Upper lobe of left lung (tissue), 6 donors: ENCODE data around the gene PRICKLE1. TPM values are rescaled to one million over a fixed set of nuclear protein-coding genes. Genes with fewer than 3 reads are reported as not detected.

Experiments used
- ATAC-seq, 2 donors: fragments of 200-7000 bp; cut with Tn5 transposase; one replicate each; pipeline ENCODE4 v1.9.1; 2022; ENCODE audit warnings: mild to moderate bottlenecking in 2 of 2, moderate library complexity in 2 of 2; ENCODE audit not compliant: low FRiP score in 2 of 2
- DNase-seq, 2 donors: peaks; one replicate each; pipeline ENCODE4 v3.0.0-alpha.2; 2019 to 2020
- H3K27ac ChIP-seq, 4 donors: fragments of 200-600 bp; sonication (generic); one replicate each; pipeline ENCODE4 v1.5.1; 2016 to 2019
- H3K27me3 ChIP-seq, 4 donors: fragments of 200-600 bp; sonication (generic); one replicate each; pipeline ENCODE4 v1.5.1; 2017 to 2019
- H3K36me3 ChIP-seq, 4 donors: fragments of 200-600 bp; sonication (generic); one replicate each; pipeline ENCODE4 v1.5.1; 2016 to 2019
- H3K4me1 ChIP-seq, 4 donors: fragments of 200-600 bp; sonication (generic); one replicate each; pipeline ENCODE4 v1.5.1; 2018 to 2019
- H3K4me3 ChIP-seq, 4 donors: fragments of 200-600 bp; sonication (generic); one replicate each; pipeline ENCODE4 v1.5.1; 2017 to 2019; ENCODE audit warnings: mild to moderate bottlenecking in 2 of 4, moderate library complexity in 1 of 4
- H3K9me3 ChIP-seq, 4 donors: fragments of 200-600 bp; sonication (generic); one replicate each; pipeline ENCODE4 v1.5.1; 2018 to 2019
- EP300 ChIP-seq, 4 donors: sonication (generic); formaldehyde crosslinking; IDR thresholded peaks; one replicate each; pipeline ENCODE4 v1.5.1; 2017; ENCODE audit warnings: antibody characterized with exemption in 4 of 4, control low read depth in 2 of 4
- POLR2A ChIP-seq, 4 donors: fragments of 450-650 bp; IDR thresholded peaks; one replicate each; pipeline ENCODE4 v1.5.1; 2016 to 2017; ENCODE audit warnings: antibody characterized with exemption in 4 of 4, mild to moderate bottlenecking in 2 of 4
- POLR2AphosphoS5 ChIP-seq, 2 donors: sonication (generic); formaldehyde crosslinking; IDR thresholded peaks; one replicate each; pipeline ENCODE4 v1.5.1; 2017; ENCODE audit warnings: antibody characterized with exemption in 2 of 2
- WGBS, 2 donors: methylation state at CpG; one replicate each; pipeline ENCODE4 v1.1.5; 2017 to 2018; 5-methylcytosine and 5-hydroxymethylcytosine counted together
- total RNA-seq, 6 donors: library from RNA; depleted of rRNA in 4 of 6; stranded (reverse); fragments of >200 nt in 4 of 6; gene quantifications; one replicate each; pipeline versions ENCODE4 v1.1.0 to v1.2.1, GENCODE V29; 2016 to 2021
- TF ChIP-seq, protein P1 (sequence below), 6 experiments: fragments of 450-650 bp in 4 of 6; fragments of 200-600 bp in 2 of 6; sonication (generic) in 2 of 6; IDR thresholded peaks; one replicate each; pipeline ENCODE4 v1.5.1; 2016 to 2019; ENCODE audit warnings: antibody characterized with exemption in 6 of 6
- donor health status: DM: no; HTN: no; CAD: no; lungs with moderate emphysema.
- donor health status: DM: no; HTN: yes; CAD: no; lungs with severe emphysema.

Gene PRICKLE1
- total RNA-seq, 6 donors from 2014 or later, result 7.3 to 18.2 (median 10.2) TPM

DNA sequence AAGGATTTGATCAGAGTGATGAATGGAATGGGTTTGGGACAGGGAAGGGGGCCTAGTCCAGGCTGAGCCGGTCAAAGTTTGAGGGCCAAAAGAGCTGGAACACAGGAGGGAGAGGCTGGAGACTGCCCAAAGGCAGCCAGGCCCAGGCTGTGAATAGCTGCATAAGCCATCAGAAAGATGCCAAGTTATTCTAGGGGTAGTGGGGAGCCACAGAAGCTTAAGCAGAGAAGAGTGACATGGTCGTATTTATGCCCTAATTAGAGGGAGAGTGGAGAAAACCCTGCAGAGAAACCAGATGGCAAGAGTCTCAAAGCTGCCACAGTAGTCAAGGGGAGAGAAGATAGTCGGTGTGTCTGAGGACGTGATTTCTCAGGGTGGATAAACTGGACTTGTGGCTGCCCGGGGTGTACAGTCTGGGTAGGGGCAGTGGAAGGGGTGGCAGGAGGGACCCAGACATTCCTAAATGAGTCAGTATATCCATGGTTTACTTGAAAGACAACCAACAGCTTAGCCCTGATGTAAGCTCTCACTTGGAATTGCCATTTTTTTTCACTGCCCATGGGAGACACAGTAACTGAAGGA, 99.2 kb downstream of the PRICKLE1 start:
- no peak for TF ChIP-seq POLR2A (IDR thresholded peaks at IDR 0.05)
- TF ChIP-seq EP300 (IDR thresholded peaks at IDR 0.05), result no peak
- TF ChIP-seq, protein P1, sequence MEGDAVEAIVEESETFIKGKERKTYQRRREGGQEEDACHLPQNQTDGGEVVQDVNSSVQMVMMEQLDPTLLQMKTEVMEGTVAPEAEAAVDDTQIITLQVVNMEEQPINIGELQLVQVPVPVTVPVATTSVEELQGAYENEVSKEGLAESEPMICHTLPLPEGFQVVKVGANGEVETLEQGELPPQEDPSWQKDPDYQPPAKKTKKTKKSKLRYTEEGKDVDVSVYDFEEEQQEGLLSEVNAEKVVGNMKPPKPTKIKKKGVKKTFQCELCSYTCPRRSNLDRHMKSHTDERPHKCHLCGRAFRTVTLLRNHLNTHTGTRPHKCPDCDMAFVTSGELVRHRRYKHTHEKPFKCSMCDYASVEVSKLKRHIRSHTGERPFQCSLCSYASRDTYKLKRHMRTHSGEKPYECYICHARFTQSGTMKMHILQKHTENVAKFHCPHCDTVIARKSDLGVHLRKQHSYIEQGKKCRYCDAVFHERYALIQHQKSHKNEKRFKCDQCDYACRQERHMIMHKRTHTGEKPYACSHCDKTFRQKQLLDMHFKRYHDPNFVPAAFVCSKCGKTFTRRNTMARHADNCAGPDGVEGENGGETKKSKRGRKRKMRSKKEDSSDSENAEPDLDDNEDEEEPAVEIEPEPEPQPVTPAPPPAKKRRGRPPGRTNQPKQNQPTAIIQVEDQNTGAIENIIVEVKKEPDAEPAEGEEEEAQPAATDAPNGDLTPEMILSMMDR (IDR thresholded peaks at IDR 0.05), result no peak
- no peak for TF ChIP-seq POLR2AphosphoS5 (IDR thresholded peaks at IDR 0.05)
- Histone ChIP-seq H3K27ac (no peak overlapping the region), H3K27me3 (no peaks in the 10 kb centered on the region), H3K4me1 (peaks cover 0 to 8% (median under 1%) of the 10 kb centered on the region in 4 donors), H3K9me3 (no peaks in the 10 kb centered on the region), H3K4me3 (no peak overlapping the region), H3K36me3 (no peaks in the 10 kb centered on the region)
- DNase-seq (no peak), ATAC-seq (no peak)
- 93 to 94% methylated on average over 5 of the region's 5 CpGs for WGBS, 2 donors

DNA sequence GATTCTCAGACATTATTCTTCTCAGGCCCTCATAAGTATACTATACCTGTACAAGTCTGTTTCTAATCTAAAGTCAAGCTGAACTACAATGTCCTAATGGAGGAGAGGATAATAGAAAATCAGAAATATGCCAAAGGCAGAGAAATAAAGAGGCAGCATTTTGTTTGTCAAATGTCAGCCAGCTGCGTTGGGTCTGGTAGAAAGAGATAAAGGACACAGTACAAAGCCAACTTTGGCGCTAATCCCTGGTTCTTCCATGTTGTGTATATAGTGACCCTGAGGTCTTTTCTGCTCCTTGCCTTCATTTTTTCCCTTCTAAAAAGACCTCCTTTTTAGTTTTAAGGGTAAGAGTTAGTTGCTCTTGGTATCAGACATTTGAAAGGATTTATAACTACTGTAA, 103.1 kb downstream of the PRICKLE1 start:
- Histone ChIP-seq H3K27ac (no peak overlapping the region), H3K4me1 (peaks cover 10 to 32% (median 20%) of the 10 kb centered on the region in 4 donors), H3K36me3 (no peaks in the 10 kb centered on the region), H3K27me3 (peaks cover 0 to 13% (median 3%) of the 10 kb centered on the region in 4 donors), H3K4me3 (no peak overlapping the region), H3K9me3 (no peaks in the 10 kb centered on the region)
- no peak for ATAC-seq
- TF ChIP-seq EP300 (IDR thresholded peaks at IDR 0.05) (no peak), POLR2A (IDR thresholded peaks at IDR 0.05) (no peak), POLR2AphosphoS5 (IDR thresholded peaks at IDR 0.05) (no peak)
- TF ChIP-seq, protein P1 (IDR thresholded peaks at IDR 0.05), result no peak
- DNase-seq, result no peak
- WGBS, 2 donors, result 66 to 73% methylated on average over 2 of the region's 2 CpGs

DNA sequence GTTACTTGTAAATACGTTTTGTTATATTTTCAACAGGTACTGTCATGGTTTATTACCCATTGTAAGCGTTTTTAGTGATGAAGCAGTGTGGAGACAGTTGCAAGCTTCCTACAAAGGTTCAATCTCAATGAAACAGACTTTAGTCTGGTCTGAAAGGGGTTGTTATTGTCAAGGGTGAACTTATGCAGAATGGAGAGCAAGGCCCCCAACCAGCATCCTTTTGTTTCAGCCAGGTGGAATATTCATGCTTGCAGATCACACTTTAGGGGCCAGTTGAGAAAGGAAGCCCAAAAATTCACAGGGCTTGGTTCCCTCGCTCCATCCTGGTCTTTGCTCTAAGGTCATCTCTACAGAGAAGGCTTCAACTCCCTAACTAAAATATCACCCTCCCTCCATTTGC, 103.7 kb downstream of the PRICKLE1 start:
- H3K27ac ChIP-seq, result no peak overlapping the region

DNA sequence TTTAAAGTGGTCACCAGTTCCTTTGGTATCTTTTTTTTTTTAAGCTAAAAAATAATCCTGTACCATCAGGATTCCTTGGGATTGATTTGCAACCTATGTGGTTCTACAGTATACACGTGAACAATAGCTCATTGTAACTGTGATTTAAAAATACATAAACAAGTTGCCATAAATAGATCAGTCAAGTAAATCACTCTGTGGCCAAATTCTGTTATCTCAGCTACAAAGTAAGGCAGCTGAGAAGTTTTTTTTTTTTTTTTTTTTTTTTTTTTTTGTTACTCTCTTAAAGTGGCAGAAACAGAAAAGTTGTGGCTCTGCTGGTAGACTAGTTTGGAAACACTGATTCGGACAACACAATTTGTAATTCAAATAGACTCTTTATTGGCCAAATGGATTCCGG, 104.5 kb downstream of the PRICKLE1 start:
- DNase-seq (no peak), ATAC-seq (no peak)
- Histone ChIP-seq H3K36me3 (no peaks in the 10 kb centered on the region), H3K9me3 (no peaks in the 10 kb centered on the region), H3K4me3 (peak overlapping the region in 2 of 4 donors; percentile 85 to 88), H3K4me1 (peaks cover 10 to 45% (median 31%) of the 10 kb centered on the region in 4 donors), H3K27ac (peak overlapping the region in 2 of 4 donors; percentile 88 to 91), H3K27me3 (peaks cover 0 to 13% (median 3%) of the 10 kb centered on the region in 4 donors)
- whole genome bisulfite sequencing, 2 donors, result 62 to 64% methylated on average over 3 of the region's 3 CpGs
- TF ChIP-seq POLR2AphosphoS5 (IDR thresholded peaks at IDR 0.05) (no peak), POLR2A (IDR thresholded peaks at IDR 0.05) (no peak), EP300 (IDR thresholded peaks at IDR 0.05) (no peak)
- TF ChIP-seq, protein P1 (IDR thresholded peaks at IDR 0.05), result no peak

More for the DNA sequence above, 103.7 kb downstream of the PRICKLE1 start:
- no peaks in the 10 kb centered on the region for H3K9me3 ChIP-seq
- peaks cover 10 to 38% (median 24%) of the 10 kb centered on the region in 4 donors for H3K4me1 ChIP-seq
- TF ChIP-seq, protein P1 (IDR thresholded peaks at IDR 0.05), result no peak
- no peak for TF ChIP-seq POLR2A (IDR thresholded peaks at IDR 0.05)
- no peak for TF ChIP-seq EP300 (IDR thresholded peaks at IDR 0.05)
- no peak for TF ChIP-seq POLR2AphosphoS5 (IDR thresholded peaks at IDR 0.05)
- no peak overlapping the region for H3K4me3 ChIP-seq
- H3K27me3 ChIP-seq, result peaks cover 0 to 13% (median 3%) of the 10 kb centered on the region in 4 donors
- ATAC-seq, result no peak
- no peak for DNase-seq
- WGBS, 2 donors, result 79 to 83% methylated on average over 3 of the region's 3 CpGs
- H3K36me3 ChIP-seq, result no peaks in the 10 kb centered on the region

DNA sequence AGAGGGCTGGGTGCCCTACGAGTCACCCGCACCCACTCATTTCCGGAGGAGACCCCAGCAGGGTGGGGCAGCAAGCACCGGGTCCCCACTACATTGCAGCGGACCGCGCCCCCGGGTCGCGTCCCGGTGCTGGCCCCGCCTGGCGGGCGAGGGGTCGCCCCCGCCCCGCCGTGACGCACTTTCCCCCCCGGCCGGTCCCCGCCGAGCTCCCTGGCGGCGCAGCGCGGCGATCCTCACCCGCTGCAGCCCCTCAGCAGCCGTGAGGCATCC, 106.1 kb downstream of the PRICKLE1 start:
- peak; percentile 22 to 91 for DNase-seq

More for the DNA sequence above, 106.1 kb downstream of the PRICKLE1 start:
- peak overlapping the region; percentile 88 to 95 (median 92) for H3K27ac ChIP-seq
- peaks cover 0 to 13% (median 3%) of the 10 kb centered on the region in 4 donors for H3K27me3 ChIP-seq
- no peaks in the 10 kb centered on the region for H3K36me3 ChIP-seq
- peaks cover 10 to 45% (median 33%) of the 10 kb centered on the region in 4 donors for H3K4me1 ChIP-seq
- peak in 1 of 2 donors; percentile 64 for ATAC-seq
- TF ChIP-seq POLR2AphosphoS5 (IDR thresholded peaks at IDR 0.05), result no peak
- TF ChIP-seq, protein P1 (IDR thresholded peaks at IDR 0.05), result peak in 3 of 6 experiments; percentile 2 to 4 (median 2)
- no peak for TF ChIP-seq EP300 (IDR thresholded peaks at IDR 0.05)
- no peak for TF ChIP-seq POLR2A (IDR thresholded peaks at IDR 0.05)
- peak overlapping the region; percentile 85 to 88 (median 86) for H3K4me3 ChIP-seq
- WGBS, 2 donors, result 0% methylated on average over 2 of the region's 30 CpGs; no CpG with 5 or more reads in 1 of the 2 donors
- H3K9me3 ChIP-seq, result no peaks in the 10 kb centered on the region
